ENCODE results near the gene C2orf69. TPM values are rescaled to one million over a fixed set of nuclear protein-coding genes. Genes with fewer than 3 reads are reported as not detected.
"Not testable (repeated sequence)": the region's sequence is repeated elsewhere in the genome, so short reads cannot be mapped to it uniquely, and the experiment has no call there.

Gene C2orf69
- polyA plus RNA-seq, 4 donors: 11.2 to 13.4 (median 11.7) TPM

DNA sequence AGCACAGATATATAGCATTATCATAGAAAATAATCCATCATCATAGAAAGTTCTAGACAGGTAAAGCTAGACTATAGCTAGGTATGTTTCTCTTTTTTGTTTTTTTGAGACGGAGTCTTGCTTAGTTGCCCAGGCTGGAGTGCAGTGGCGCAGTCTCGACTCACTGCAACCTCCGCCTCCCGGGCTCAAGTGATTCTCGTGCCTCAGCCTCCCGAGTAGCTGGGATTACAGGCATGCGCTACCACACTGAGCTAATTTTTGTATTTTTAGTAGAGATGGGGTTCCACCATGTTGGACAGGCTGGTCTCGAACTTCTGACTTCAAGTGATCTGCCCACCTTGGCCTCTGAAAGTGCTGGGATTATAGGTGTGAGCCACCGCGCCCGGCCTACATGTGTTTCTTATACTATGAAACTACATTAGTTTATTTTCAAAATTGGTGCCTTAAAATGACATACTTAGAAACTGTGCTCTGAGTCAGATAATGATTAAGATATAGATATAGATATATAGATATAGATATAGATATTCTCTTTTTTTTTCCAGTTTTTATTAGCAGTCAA lies 1.5 kb downstream of the C2orf69 start:
- not testable (repeated sequence) for DNase-seq (ENCODE audit: low read depth in 4 of 4, low spot score in 2 of 4)

- DNase-seq (ENCODE audit: low read depth in 4 of 4, low spot score in 2 of 4): no peak
These were observed 3.4 kb downstream of the C2orf69 start for GRCh38 chr2:199914372-199914958.

DNA sequence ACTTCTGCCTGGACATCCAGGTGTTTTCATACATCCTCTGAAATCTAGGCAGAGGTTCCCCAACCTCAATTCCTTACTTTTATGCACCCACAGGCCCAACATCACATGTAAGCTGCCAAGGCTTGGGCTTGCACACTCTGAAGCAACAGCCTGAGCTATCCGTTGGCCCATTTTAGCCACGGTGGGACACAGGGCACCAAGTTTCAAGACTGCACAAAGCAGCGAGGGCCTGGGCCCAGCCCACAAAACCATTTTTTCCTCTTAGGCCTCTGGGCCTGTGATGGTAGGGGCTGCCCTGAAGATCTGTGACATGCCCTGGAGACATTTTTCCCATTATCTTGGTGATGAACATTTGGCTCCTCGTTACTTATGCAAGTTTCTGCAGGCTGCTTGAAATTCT lies 5.9 kb downstream of the C2orf69 start:
- no peak for DNase-seq (ENCODE audit: low read depth in 4 of 4, low spot score in 2 of 4)

DNA sequence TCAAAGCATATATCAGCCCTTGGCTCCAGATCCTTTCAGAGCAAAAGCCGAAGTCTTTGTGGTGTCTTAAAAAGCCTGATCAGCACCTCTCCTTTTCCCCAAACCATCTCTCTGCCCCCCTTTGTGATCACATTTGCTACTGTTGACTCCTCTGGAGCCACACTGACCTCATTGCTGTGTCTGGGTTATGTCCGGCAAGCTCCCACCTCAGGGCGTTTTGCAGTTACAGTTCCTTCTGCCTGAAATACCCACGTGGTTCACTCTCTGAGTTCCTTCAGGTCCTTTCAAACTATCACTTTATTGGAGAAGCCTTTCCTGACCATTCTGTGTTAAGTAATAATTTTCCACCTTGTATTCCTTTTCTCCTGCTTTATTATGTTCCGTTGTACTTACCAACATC lies 11.8 kb downstream of the C2orf69 start:
- DNase-seq (ENCODE audit: low read depth in 4 of 4, low spot score in 2 of 4): no peak

DNA sequence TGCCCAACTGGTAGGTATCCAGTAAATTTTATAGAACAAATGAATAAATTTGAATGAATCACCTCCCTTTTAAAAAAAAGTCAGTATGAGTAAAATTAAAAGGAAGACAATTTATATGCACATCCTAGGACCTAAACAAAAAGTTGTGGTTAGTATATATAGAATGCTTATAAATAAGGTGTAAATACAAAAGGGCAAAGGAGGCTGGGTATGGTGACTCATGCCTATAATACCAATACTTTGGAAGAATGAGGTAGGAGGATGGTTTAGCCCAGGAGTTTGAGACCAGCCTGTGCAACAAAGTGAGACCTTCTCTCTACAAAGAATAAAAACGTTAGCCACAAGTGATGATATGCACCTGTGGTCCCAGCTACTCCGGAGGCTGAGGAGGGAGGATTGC lies 12.8 kb downstream of the C2orf69 start:
- DNase-seq (ENCODE audit: low read depth in 4 of 4, low spot score in 2 of 4): no peak

GRCh38 chr2:199926806-199927205 lies 15.7 kb downstream of the C2orf69 start:
- no peak for DNase-seq (ENCODE audit: low read depth in 4 of 4, low spot score in 2 of 4)

GRCh38 chr2:199928226-199928625 lies 17.1 kb downstream of the C2orf69 start:
- no peak for DNase-seq (ENCODE audit: low read depth in 4 of 4, low spot score in 2 of 4)

DNA sequence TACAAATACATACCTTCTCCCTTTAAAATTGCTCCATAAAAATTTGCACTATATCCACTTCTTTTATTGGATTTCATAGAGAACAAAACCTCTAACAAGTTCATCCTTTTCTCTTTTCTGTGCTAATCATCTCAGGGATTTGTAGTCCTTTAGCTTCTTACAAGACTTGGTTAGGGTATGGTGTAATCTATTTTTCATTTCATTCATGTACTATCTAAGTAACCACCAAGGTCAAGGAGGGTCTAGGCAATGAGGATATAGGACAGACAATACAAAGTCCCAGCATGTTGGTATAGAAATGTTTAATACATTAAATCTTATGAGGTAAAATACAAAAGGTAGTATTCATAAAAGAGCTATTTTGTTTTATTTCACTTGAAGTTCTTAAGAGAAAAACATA lies 17.5 kb downstream of the C2orf69 start:
- no peak for DNase-seq (ENCODE audit: low read depth in 4 of 4, low spot score in 2 of 4)

DNA sequence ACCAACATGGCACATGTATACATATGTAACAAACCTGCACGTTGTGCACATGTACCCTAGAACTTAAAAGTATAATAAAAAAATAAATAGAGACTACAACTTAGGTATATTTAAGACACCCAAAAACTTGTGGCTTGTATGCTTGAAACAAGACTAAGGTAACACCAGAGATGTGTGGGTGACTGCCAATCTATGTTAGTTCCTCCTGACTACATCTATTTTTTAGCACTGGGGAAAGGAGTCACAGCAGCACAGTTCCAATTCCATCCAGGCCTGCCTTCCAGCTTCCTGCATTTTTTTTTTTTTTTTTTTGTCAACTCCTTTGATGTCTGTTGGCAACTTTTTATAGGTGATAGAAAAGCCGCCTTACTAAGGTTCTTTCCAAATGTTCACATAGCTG lies 18.2 kb downstream of the C2orf69 start:
- DNase-seq (ENCODE audit: low read depth in 4 of 4, low spot score in 2 of 4): no peak

GRCh38 chr2:199932312-199932855 lies 21.3 kb downstream of the C2orf69 start:
- DNase-seq (ENCODE audit: low read depth in 4 of 4, low spot score in 2 of 4): no peak

DNA sequence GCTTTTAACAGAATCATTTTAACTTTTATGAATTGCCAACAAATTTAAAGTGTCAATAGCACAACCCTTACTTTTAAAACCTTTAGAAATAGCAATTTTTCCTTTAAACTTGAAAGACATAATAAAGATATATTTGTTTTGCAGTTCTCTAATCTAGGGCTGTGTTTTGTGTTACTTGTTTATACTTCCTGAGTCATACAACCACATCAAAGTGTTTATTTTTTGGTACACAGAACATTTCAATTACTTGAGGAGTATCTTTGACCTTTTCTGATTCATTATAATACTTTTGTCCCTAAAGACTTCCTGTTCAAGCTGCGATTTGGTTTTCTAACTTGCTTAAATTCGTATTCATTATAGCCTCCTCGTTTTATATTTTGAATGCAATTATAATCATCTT lies 22.4 kb downstream of the C2orf69 start:
- DNase-seq (ENCODE audit: low read depth in 4 of 4, low spot score in 2 of 4): no peak

GRCh38 chr2:199936554-199936953 lies 25.5 kb downstream of the C2orf69 start:
- DNase-seq (ENCODE audit: low read depth in 4 of 4, low spot score in 2 of 4): no peak

- no peak for DNase-seq (ENCODE audit: low read depth in 4 of 4, low spot score in 2 of 4)
These were observed 29.3 kb downstream of the C2orf69 start for GRCh38 chr2:199940373-199940772.

- DNase-seq (ENCODE audit: low read depth in 4 of 4, low spot score in 2 of 4): no peak
These were observed 32.3 kb downstream of the C2orf69 start for GRCh38 chr2:199943373-199943772.

DNA sequence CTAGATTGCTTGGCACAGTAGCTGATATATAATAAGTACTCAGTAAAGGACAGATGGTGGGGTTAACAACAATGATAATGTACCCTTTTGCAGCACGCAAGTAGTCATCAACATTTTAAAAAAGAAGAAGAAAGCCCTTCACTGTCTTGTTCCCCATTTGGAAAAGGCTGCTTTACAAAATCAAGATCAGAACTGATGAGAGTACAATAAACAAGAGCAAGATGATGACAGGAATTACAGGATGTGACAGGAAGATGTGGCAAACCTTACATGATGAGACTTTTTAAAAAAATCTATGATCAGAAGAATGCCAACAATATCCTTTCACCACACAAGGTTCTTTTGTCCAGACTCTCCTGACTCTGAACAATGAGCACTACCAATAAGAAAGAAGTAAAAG lies 35.1 kb downstream of the C2orf69 start:
- DNase-seq (ENCODE audit: low read depth in 4 of 4, low spot score in 2 of 4): no peak

GRCh38 chr2:199946836-199947235 lies 35.7 kb downstream of the C2orf69 start:
- no peak for DNase-seq (ENCODE audit: low read depth in 4 of 4, low spot score in 2 of 4)

DNA sequence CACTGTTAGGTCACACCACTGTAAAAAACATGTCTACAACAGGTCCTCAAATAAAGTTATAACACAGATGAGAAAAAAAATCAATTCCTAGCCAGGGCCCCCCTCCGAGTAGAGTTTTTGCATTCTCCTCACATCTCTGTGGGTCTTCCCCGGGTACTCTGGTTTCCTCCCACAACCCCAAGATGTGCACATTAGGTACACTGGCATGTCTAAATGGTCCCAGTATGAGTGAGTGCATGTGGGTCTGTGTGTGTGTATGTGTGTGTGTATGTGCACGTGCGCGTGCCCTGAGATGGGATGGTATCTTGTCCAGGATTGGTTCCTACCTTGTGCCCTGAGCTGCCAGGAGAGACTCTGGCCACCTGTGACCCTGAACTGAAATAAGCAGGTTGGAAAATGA lies 39.3 kb downstream of the C2orf69 start:
- DNase-seq (ENCODE audit: low read depth in 4 of 4, low spot score in 2 of 4): no peak

DNA sequence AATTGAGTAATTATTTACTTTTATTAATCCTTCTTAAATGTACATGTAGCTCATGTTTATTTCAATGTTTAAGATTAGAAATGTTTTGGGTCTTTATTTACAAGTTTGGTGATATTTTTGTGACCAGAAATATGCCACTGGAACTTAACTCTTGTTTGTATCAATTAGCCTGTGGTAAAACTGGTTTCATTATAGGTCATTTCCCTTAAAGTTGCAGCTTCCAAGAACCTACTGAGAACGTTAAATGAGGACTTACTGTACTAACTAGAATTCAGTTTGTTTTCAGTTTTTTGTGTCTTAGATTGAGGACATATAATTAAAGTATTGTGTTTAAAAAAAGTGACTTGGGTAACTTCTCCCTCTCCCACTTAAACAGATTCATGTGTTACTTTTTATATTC lies 39.9 kb downstream of the C2orf69 start:
- no peak for DNase-seq (ENCODE audit: low read depth in 4 of 4, low spot score in 2 of 4)

DNA sequence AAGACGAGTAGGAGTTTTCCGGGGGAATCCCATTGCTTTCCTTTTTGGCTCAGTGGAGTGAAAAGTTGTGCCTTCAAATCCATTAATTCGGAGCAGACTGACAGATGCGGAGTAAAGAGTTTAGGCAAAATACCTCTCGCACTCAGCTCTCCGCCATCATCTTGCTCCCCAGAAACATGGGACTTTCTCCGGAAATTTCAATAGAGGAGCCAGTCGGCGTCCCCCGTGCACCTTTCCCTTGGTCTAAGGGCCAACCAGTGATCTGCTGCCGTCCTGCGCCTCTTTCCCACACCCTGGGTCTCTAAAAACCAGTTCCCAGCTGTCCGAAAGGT lies 43.9 kb downstream of the C2orf69 start:
- no peak for DNase-seq (ENCODE audit: low read depth in 4 of 4, low spot score in 2 of 4)

- peak; percentile 74 to 89 (median 78) for DNase-seq (ENCODE audit: low read depth in 4 of 4, low spot score in 2 of 4)
These were observed 44.4 kb downstream of the C2orf69 start, which contains the start of the genes MAIP1 and TYW5 for GRCh38 chr2:199955339-199956061. TSS of gene MAIP1 (plus strand) at chr2:199955582. CDS start at chr2:199955799, 217 bp downstream. TSS of gene TYW5 (minus strand) at chr2:199955491. CDS start at chr2:199955470, 21 bp downstream.

DNA sequence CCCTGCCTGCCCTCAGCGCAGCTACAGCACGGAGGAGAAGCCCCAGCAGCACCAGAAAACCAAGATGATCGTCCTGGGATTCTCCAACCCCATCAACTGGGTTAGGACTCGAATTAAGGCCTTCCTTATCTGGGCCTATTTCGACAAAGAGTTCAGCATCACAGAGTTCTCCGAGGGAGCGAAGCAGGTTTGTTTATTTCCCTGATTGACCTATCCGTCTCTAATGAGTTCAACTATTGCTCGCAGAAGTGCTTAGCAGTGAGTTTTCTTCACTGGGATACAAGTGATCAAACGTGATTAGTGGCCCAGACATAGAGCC lies 44.9 kb downstream of the C2orf69 start:
- peak in 1 of 4 donors; percentile 43 for DNase-seq (ENCODE audit: low read depth in 4 of 4, low spot score in 2 of 4)

- DNase-seq (ENCODE audit: low read depth in 4 of 4, low spot score in 2 of 4): no peak
These were observed 46.9 kb downstream of the C2orf69 start for GRCh38 chr2:199958014-199958413.

Data from left renal cortex interstitium (tissue), 4 donors.